Breast epithelium (tissue), 3 donors: ENCODE data around the gene ARID1B.

Experiments used
- POLR2A ChIP-seq: fragments of 450-650 bp; IDR thresholded peaks from one replicate; pipeline ENCODE4 v1.6.1; 2016; ENCODE audit warnings: antibody characterized with exemption, mild to moderate bottlenecking, moderate library complexity
- POLR2AphosphoS5 ChIP-seq, 3 donors: sonication (generic); formaldehyde crosslinking; IDR thresholded peaks; one replicate each; pipeline ENCODE4 v1.6.1; 2017; ENCODE audit warnings: antibody characterized with exemption in 3 of 3
- TF ChIP-seq, protein P1 (sequence below), 3 donors: fragments of 450-650 bp; IDR thresholded peaks; one replicate each; pipeline ENCODE4 v1.5.1; 2016 to 2017; ENCODE audit warnings: antibody characterized with exemption in 3 of 3, mild to moderate bottlenecking in 3 of 3, moderate library complexity in 3 of 3

DNA sequence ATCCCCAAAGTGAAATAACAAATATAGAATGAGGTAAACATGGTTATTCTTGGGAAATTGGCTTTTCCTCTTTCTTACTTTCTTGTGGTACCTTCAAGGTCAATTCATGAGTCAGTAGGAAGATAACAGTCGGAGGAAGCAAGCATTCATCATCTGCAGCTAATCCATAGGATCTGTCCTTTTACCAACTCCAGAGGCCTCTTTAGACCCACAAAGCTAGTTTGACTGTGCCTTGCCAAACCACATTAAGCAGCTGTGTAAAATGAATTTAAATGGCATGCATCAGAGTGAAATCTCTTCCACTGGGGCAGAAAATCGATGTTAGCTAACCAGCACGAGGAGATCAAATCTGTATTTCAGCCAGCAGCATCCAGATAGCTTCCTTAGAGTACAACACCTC, 374.8 kb downstream of the ARID1B start:
- no peak for TF ChIP-seq POLR2A
- TF ChIP-seq, protein P1, sequence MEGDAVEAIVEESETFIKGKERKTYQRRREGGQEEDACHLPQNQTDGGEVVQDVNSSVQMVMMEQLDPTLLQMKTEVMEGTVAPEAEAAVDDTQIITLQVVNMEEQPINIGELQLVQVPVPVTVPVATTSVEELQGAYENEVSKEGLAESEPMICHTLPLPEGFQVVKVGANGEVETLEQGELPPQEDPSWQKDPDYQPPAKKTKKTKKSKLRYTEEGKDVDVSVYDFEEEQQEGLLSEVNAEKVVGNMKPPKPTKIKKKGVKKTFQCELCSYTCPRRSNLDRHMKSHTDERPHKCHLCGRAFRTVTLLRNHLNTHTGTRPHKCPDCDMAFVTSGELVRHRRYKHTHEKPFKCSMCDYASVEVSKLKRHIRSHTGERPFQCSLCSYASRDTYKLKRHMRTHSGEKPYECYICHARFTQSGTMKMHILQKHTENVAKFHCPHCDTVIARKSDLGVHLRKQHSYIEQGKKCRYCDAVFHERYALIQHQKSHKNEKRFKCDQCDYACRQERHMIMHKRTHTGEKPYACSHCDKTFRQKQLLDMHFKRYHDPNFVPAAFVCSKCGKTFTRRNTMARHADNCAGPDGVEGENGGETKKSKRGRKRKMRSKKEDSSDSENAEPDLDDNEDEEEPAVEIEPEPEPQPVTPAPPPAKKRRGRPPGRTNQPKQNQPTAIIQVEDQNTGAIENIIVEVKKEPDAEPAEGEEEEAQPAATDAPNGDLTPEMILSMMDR (IDR thresholded peaks at IDR 0.05) = no peak
- TF ChIP-seq POLR2AphosphoS5 (IDR thresholded peaks at IDR 0.05) = no peak
